ENCODE measurements around the gene CLDN2.

CLDN2 gene

GRCh38 chrX:106899841-106900240 lies 20.4 kb upstream of the CLDN2 start:
- Histone ChIP-seq H3K4me1 (ENCODE audit: control insufficient read depth, insufficient read depth, low read length) (peaks cover 11% of the 10 kb centered on the region; the same call in 1 of the 2 replicates), H3K9ac (ENCODE audit: low read depth, low read length) (no peak overlapping the region), H3K36me3 (ENCODE audit: control insufficient read depth, insufficient read depth, low read length) (no peaks in the 10 kb centered on the region), H3K4me3 (ENCODE audit: low read depth, low read length) (no peak overlapping the region), H3K9me3 (ENCODE audit: control insufficient read depth, insufficient read depth, low read length) (no peaks in the 10 kb centered on the region), H3K27me3 (ENCODE audit: control insufficient read depth, insufficient read depth, low read length) (peaks cover 2% of the 10 kb centered on the region; the same call in 1 of the 2 replicates), H3K27ac (ENCODE audit: low read depth, low read length) (no peak overlapping the region)

- Histone ChIP-seq H3K4me3 (ENCODE audit: low read depth, low read length) (no peak overlapping the region), H3K27me3 (ENCODE audit: control insufficient read depth, insufficient read depth, low read length) (no peaks in the 10 kb centered on the region), H3K27ac (ENCODE audit: low read depth, low read length) (no peak overlapping the region), H3K9ac (ENCODE audit: low read depth, low read length) (no peak overlapping the region), H3K9me3 (ENCODE audit: control insufficient read depth, insufficient read depth, low read length) (no peaks in the 10 kb centered on the region), H3K36me3 (ENCODE audit: control insufficient read depth, insufficient read depth, low read length) (no peaks in the 10 kb centered on the region), H3K4me1 (ENCODE audit: control insufficient read depth, insufficient read depth, low read length) (peaks cover 11% of the 10 kb centered on the region; the same call in 1 of the 2 replicates)
Observed at GRCh38 chrX:106901341-106901740, 18.9 kb upstream of the CLDN2 start.

DNA sequence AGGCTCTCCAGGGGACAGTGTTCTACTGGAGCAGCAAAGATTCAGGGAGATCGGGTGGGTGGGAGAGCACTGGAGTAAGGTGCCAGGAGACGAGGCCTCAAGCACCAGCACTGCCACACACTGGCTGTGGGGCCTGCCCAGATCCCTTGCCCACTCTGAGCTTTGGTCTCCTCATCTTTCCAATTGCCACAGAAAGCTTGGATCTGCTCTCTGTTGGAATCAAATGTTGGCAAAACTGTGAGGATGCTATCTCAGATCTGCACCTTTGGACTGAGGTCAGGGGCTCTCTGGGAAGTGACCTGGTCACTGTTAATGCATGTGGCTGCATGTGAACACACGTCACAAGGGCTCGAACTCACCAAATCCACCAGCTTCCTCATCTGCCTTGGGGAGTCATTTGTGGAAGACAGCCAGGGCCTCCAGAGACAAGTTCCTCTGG lies 18.4 kb upstream of the CLDN2 start:
- Histone ChIP-seq H3K36me3 (ENCODE audit: control insufficient read depth, insufficient read depth, low read length) (no peaks in the 10 kb centered on the region), H3K9me3 (ENCODE audit: control insufficient read depth, insufficient read depth, low read length) (no peaks in the 10 kb centered on the region), H3K27me3 (ENCODE audit: control insufficient read depth, insufficient read depth, low read length) (no peaks in the 10 kb centered on the region), H3K4me3 (ENCODE audit: low read depth, low read length) (no peak overlapping the region), H3K27ac (ENCODE audit: low read depth, low read length) (no peak overlapping the region), H3K9ac (ENCODE audit: low read depth, low read length) (no peak overlapping the region), H3K4me1 (ENCODE audit: control insufficient read depth, insufficient read depth, low read length) (peaks cover 11% of the 10 kb centered on the region; the same call in 1 of the 2 replicates)

- H3K9me3 ChIP-seq (ENCODE audit: control insufficient read depth, insufficient read depth, low read length): no peaks in the 10 kb centered on the region
- no peak overlapping the region for H3K9ac ChIP-seq (ENCODE audit: low read depth, low read length)
- H3K4me3 ChIP-seq (ENCODE audit: low read depth, low read length): no peak overlapping the region
- no peak overlapping the region for H3K27ac ChIP-seq (ENCODE audit: low read depth, low read length)
- H3K4me1 ChIP-seq (ENCODE audit: control insufficient read depth, insufficient read depth, low read length): peaks cover 11% of the 10 kb centered on the region; the same call in 1 of the 2 replicates
- H3K27me3 ChIP-seq (ENCODE audit: control insufficient read depth, insufficient read depth, low read length): no peaks in the 10 kb centered on the region
- no peaks in the 10 kb centered on the region for H3K36me3 ChIP-seq (ENCODE audit: control insufficient read depth, insufficient read depth, low read length)
Observed at GRCh38 chrX:106902684-106903083, 17.5 kb upstream of the CLDN2 start.

- H3K36me3 ChIP-seq (ENCODE audit: control insufficient read depth, insufficient read depth, low read length): no peaks in the 10 kb centered on the region
- no peak within 1 kb of the TSS for H3K27ac ChIP-seq (ENCODE audit: low read depth, low read length)
- H3K9me3 ChIP-seq (ENCODE audit: control insufficient read depth, insufficient read depth, low read length): no peaks in the 10 kb centered on the region
- H3K4me1 ChIP-seq (ENCODE audit: control insufficient read depth, insufficient read depth, low read length): peaks cover 11% of the 10 kb centered on the region; the same call in 1 of the 2 replicates
- H3K27me3 ChIP-seq (ENCODE audit: control insufficient read depth, insufficient read depth, low read length): no peaks in the 10 kb centered on the region
- H3K4me3 ChIP-seq (ENCODE audit: low read depth, low read length): no peak within 1 kb of the TSS
- no peak within 1 kb of the TSS for H3K9ac ChIP-seq (ENCODE audit: low read depth, low read length)
Observed at GRCh38 chrX:106903291-106903824, 16.8 kb upstream of the CLDN2 start, which contains the start of gene RIPPLY1. Gene RIPPLY1, minus strand, starts transcription at chrX:106903341. Its CDS starts 54 bp downstream, at chrX:106903287.

DNA sequence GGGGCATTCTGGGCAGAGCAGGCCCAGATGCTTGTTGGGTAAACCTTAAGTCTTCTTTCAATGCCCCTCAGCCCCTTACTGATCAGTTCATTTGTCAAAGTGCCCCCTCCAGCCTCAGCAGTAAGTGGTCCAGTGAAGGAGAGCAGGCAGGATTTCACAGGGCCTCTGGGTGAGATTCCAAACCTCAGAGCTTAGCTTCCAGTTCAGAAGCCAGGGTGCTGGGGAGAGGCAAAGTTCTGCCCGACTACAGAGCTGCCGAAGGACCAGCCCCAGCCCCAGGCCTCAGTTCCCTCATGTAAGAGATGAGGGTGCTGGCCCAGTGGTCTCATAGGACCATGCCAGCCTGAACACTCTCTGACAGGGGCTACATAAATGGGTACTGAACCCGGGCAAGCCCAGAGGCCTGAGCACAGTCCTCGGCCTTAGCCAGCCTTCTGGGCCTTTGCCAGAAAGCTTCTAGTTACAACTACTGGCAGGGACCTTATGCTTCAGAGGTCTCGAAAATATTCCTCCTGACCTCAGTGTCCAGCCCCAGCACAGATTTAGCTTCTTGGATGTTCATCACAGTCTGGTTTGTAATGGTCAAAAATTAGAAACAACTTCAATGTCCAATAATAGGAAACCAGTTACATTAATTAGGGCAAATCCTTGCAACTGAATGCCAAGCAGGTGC lies 16.2 kb upstream of the CLDN2 start:
- Histone ChIP-seq H3K4me1 (ENCODE audit: control insufficient read depth, insufficient read depth, low read length) (peaks cover 8% of the 10 kb centered on the region; the same call in 1 of the 2 replicates), H3K4me3 (ENCODE audit: low read depth, low read length) (no peak overlapping the region), H3K27ac (ENCODE audit: low read depth, low read length) (no peak overlapping the region), H3K9ac (ENCODE audit: low read depth, low read length) (no peak overlapping the region), H3K9me3 (ENCODE audit: control insufficient read depth, insufficient read depth, low read length) (no peaks in the 10 kb centered on the region), H3K27me3 (ENCODE audit: control insufficient read depth, insufficient read depth, low read length) (no peaks in the 10 kb centered on the region), H3K36me3 (ENCODE audit: control insufficient read depth, insufficient read depth, low read length) (no peaks in the 10 kb centered on the region)

- no peak overlapping the region for H3K4me3 ChIP-seq (ENCODE audit: low read depth, low read length)
- no peaks in the 10 kb centered on the region for H3K27me3 ChIP-seq (ENCODE audit: control insufficient read depth, insufficient read depth, low read length)
- H3K4me1 ChIP-seq (ENCODE audit: control insufficient read depth, insufficient read depth, low read length): no peaks in the 10 kb centered on the region
- no peaks in the 10 kb centered on the region for H3K36me3 ChIP-seq (ENCODE audit: control insufficient read depth, insufficient read depth, low read length)
- H3K9ac ChIP-seq (ENCODE audit: low read depth, low read length): no peak overlapping the region
- no peak overlapping the region for H3K27ac ChIP-seq (ENCODE audit: low read depth, low read length)
- H3K9me3 ChIP-seq (ENCODE audit: control insufficient read depth, insufficient read depth, low read length): no peaks in the 10 kb centered on the region
Observed at GRCh38 chrX:106905064-106905708, 15.0 kb upstream of the CLDN2 start.

- H3K9me3 ChIP-seq (ENCODE audit: control insufficient read depth, insufficient read depth, low read length): no peaks in the 10 kb centered on the region
- H3K27me3 ChIP-seq (ENCODE audit: control insufficient read depth, insufficient read depth, low read length): no peaks in the 10 kb centered on the region
- no peaks in the 10 kb centered on the region for H3K36me3 ChIP-seq (ENCODE audit: control insufficient read depth, insufficient read depth, low read length)
- H3K27ac ChIP-seq (ENCODE audit: low read depth, low read length): no peak overlapping the region
- no peak overlapping the region for H3K9ac ChIP-seq (ENCODE audit: low read depth, low read length)
- no peaks in the 10 kb centered on the region for H3K4me1 ChIP-seq (ENCODE audit: control insufficient read depth, insufficient read depth, low read length)
- H3K4me3 ChIP-seq (ENCODE audit: low read depth, low read length): no peak overlapping the region
Observed at GRCh38 chrX:106906361-106906760, 13.8 kb upstream of the CLDN2 start.

DNA sequence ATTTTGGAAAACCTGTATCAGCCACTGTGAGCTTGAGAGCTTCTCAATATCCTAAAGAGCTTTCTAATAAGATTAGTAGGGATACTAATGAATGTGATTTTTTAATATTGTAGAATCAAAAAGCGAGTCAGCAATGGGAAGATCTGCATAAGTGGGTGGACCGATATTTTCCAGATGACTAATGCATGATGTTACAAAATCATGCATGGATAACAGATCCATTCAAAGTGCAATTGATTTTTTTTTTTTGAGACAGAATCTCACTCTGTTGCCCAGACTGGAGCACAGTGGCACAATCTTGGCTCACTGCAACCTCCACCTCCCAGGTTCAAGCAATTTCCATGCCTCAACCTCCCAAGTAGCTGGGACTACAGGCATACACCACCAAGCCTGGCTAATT lies 7.3 kb upstream of the CLDN2 start:
- no peak overlapping the region for H3K9ac ChIP-seq (ENCODE audit: low read depth, low read length)
- peaks cover 5% of the 10 kb centered on the region; the same call in 1 of the 2 replicates for H3K27me3 ChIP-seq (ENCODE audit: control insufficient read depth, insufficient read depth, low read length)
- H3K4me1 ChIP-seq (ENCODE audit: control insufficient read depth, insufficient read depth, low read length): peaks cover 3% of the 10 kb centered on the region
- no peaks in the 10 kb centered on the region for H3K9me3 ChIP-seq (ENCODE audit: control insufficient read depth, insufficient read depth, low read length)
- H3K36me3 ChIP-seq (ENCODE audit: control insufficient read depth, insufficient read depth, low read length): no peaks in the 10 kb centered on the region
- H3K4me3 ChIP-seq (ENCODE audit: low read depth, low read length): no peak overlapping the region
- H3K27ac ChIP-seq (ENCODE audit: low read depth, low read length): no peak overlapping the region

GRCh38 chrX:106917830-106918500 lies 2.2 kb upstream of the CLDN2 start:
- peaks cover 8% of the 10 kb centered on the region for H3K27me3 ChIP-seq (ENCODE audit: control insufficient read depth, insufficient read depth, low read length)
- no peak overlapping the region for H3K27ac ChIP-seq (ENCODE audit: low read depth, low read length)
- no peaks in the 10 kb centered on the region for H3K36me3 ChIP-seq (ENCODE audit: control insufficient read depth, insufficient read depth, low read length)
- H3K9me3 ChIP-seq (ENCODE audit: control insufficient read depth, insufficient read depth, low read length): no peaks in the 10 kb centered on the region
- H3K9ac ChIP-seq (ENCODE audit: low read depth, low read length): no peak overlapping the region
- H3K4me3 ChIP-seq (ENCODE audit: low read depth, low read length): no peak overlapping the region
- H3K4me1 ChIP-seq (ENCODE audit: control insufficient read depth, insufficient read depth, low read length): peaks cover 21% of the 10 kb centered on the region
